GM18519 (cell line): ENCODE data around the gene TMEM161B.
"Not testable (repeated sequence)": the region's sequence is repeated elsewhere in the genome, so short reads cannot be mapped to it uniquely, and the experiment has no call there.

Experiments used
- ATAC-seq: cut with Tn5 transposase; IDR thresholded peaks from one replicate; pipeline ENCODE4 v1.9.1; 2021; ENCODE audit warnings: mild to moderate bottlenecking, moderate library complexity; ENCODE audit not compliant: unreplicated experiment, low FRiP score

The TMEM161B gene

DNA sequence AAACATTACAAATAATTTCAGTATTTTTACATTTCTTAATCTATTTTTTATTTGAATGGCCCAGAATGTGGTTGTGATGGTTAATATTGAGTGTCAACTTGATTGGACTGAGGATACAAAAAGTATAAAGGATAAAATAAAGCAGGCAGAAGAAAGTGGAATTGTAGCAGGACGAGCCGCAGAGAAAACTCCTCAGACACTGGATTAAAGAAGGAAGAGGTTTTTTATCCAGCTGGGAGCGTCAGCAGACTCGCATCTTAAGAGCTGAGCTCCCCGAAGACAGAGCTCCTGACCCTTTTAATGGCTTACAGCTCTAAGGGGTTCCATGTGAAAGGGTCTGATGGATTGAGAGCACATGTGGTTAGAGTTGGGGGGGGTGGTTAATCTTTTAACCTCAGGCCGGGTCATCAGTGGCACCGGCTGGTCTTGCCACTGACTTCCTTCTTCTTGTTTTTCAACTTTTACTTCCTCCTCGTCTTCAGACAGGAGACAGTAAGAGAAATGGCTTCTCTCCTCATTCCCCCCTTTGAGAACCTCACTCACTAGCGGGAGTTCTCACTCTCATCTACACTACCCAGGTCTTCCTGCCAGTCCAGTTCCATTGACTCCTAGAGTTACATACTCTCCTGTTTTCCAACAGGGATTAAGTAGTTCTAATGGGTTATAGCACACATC is 80.0 kb downstream of the TMEM161B start:
- no peak for ATAC-seq

DNA sequence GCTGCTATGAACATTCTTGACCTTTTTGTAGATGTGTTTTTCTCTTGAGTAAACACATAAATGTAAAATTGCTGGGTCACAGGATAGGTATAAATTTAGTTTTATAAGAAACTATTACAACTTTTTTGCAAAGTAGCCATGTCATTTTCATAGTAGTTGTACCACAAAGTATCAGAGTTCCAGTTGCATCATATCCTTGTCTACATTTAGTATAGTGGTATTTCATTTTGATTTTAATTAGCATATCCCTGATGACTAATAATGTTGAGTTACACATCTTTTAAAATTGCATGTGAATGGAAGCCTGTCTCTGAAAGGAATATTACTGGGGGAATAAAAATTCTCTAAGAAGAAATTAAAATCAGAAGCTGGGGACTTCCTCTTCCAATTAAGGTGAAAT is 85.4 kb downstream of the TMEM161B start:
- no peak for ATAC-seq

DNA sequence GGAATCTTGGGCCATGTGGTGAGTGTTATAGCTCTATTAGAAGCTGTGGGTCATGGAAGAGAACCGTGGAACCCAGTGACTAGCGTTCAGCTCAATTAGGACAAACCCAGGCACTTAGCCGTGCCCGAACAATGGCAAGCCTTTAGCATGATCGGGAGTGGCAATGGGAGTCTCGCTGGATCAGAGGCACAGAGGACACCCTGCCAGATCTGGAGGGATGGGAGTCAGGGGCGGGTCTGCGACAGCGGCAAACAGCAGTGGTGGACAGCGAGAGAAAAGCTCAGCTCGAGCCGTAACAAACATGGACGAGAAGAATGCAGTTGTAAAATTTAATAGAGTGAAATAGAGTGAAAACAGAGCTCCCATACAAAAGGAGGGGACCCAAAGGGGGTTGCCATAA is 91.2 kb downstream of the TMEM161B start:
- ATAC-seq, result not testable (repeated sequence)

DNA sequence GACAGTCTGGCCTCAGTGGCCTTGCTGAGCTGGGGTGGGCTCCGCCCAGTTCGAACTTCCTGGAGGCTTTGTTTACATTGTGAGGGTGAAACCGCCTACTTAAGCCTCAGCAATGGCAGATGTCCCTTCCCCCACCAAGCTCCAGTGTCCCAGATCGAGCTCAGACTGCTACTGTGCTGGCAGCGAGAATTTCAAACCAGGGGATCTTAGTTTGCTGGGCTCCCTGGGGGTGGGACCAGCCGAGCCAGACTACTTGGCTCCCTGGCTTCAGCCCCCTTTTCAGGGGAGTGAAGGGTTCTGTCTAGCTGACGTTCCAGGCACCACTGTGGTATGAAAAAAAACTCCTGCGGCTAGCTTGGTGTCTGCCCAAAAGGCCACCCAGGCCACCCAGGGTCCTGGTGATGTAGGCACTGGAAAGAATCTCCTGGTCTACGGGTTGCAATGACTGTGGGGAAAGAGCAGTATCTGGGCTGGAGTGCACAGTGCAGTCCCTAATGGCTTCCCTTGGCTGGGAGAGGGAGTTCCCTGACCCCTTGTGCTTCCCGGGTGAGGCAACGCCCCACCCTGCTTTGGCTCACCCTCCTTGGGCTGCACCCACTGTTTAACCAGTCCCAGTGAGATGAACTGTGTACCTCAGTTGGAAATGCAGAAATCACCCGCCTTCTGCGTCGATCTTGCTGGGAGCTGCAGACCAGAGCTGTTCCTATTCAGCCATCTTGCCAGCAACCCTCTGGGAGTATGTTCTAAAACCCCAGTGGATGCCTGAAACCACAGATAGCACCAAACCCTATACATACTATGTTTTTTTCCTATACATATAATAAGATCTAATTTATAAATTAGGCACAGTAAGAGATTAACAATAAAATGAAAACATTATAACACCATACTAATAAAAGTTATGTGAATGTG is 95.5 kb downstream of the TMEM161B start:
- no peak for ATAC-seq

DNA sequence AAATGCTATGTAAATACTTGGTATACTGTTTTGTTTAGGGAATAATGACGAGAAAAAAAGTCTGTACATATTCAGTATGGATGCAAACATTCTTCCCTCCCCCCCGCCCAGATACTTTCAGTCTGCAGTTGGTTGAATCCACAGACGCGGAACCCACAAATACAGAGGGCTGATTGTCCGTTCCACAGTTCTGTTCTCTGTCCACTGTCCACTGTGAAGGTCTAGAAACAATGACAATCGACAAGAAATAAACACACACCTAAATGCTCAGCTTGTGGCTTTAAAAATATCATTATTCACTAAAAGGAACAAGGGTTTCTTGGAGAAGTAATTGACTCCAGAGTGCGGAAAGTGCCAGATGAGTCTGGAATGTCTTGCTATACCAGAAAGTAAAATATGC is 109.1 kb downstream of the TMEM161B start:
- ATAC-seq, result no peak

DNA sequence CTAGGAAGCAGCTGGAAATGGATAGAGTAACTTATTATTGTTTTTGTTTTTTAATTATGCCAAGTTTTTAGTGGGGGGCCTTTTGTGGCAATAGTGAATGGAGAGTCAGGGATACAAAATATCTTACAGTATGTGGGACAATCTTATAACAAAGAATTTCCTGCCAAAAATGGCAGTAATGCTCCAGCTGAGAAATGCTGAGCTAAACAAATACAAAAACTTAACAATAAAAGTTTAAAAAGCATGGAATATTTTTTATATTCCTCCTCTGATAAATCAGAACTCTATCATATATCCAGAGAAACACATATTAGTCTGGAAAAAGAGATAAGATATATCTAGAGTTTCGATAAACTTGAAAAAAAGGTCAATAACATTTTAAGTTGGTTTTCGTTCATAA is 110.6 kb downstream of the TMEM161B start:
- no peak for ATAC-seq

DNA sequence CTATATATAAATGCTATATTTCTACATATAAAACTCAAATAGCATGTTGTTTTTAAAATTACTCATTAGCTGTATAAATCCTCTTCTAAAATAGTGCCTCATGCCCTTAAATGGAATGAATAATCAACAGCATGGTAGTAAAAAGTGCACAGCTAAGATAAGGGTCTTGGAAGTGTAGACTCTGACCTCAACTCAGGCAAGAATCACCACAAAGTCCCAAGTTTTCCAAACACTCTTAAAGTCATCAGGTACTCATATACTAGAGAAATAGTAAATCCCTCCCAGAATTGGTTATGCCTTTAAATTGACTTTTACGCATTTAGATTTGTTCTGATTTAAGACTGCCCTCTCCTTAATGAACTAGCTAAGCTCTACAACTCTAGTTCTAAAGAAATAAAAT is 113.8 kb downstream of the TMEM161B start:
- ATAC-seq, result no peak

DNA sequence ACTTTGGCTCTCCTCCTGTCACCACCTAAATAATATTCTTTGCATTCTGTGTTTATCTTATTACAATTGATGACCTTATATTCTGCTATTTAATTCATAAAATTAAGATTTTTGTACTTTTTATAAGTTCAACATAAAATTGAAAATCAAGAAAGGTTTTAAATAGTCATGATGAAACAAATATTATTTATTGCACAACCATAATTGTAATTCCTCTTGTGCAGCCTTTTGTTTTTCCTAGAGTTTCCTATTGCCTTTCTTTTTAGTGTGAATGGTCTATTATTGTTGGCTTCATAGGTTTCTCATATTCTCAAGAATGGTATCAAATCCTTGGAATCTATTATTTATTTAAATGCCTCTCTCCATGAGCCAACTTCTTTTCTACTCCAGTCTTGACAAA is 117.9 kb downstream of the TMEM161B start:
- no peak for ATAC-seq

DNA sequence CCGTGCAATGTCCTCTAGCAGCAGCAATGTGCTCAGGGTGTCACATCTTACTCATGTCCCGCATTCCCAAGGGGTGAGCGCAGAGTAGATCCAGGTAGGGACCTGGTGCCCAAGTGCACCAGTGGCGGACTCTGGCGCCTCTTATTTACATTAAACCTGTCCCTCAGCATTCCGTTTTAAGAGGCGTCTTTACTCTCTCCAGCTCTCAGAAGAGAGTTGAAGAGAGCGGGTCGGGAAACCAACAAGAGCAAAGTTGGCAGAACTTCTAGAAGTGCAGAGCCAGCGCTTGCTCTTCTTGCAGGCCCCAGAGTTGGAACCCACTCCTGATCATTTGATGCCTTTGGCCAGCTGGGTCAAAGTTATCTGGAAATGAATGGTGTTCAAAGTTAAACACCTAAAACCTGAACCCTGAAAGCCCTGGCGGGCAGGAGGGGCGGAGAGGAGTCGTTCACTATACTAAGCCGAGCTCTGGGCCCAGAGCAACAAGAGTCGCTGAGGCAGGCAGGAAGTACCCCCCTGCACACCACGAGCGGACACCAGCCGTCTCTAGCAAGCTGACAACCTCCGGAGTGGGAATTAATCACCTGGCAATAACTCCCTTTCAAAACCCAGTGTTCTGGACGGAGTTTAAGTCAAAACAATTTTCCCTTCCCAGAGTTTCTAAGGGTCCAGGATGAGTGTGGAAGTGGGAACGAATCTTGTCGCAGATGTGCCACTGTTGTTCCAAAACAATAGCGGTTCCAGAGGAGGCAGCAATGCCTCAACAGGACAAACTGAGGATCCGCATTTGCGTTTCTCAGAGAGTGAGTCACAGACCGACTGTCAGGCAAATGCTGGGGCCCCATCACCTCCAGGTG is 122.8 kb downstream of the TMEM161B start:
- ATAC-seq, result no peak

DNA sequence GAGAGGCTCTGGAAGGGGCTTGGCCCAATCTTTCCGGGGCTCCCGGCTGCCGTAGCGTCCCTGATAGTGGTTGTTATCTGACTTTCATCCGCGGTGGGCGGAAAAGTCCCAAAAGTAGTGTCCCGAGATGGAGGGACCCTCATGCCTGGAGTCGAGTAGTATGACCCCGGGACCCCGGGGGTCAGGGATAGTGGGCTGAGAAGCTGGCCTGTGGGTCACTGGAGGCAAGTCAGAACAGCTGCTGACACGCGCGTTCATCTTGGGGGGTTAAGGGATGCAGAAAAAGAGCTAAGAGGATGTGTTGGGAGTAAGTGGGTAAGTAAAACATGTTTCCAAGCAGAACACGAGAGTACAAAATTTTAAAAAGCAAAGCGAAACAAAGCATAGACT is 123.4 kb downstream of the TMEM161B start:
- ATAC-seq, result no peak
